ENCODE data around the gene IZUMO2.

GRCh38 chr19:50204081-50204428, 41.0 kb upstream of the IZUMO2 start:
- TF ChIP-seq POLR2A (IDR thresholded peaks at IDR 0.05; ENCODE audit: low read length) (no peak), GATA1 (IDR thresholded peaks at IDR 0.05; ENCODE audit: low read depth, low read length) (no peak)

All from erythroblast (primary cell).